ENCODE results near the gene PAX4. TPM values are rescaled to one million over a fixed set of nuclear protein-coding genes. Genes with fewer than 3 reads are reported as not detected.

Gene PAX4
- total and polyA plus RNA-seq, 8 donors = 0.09 to 0.42 (median 0.21) TPM; not detected in 5

DNA sequence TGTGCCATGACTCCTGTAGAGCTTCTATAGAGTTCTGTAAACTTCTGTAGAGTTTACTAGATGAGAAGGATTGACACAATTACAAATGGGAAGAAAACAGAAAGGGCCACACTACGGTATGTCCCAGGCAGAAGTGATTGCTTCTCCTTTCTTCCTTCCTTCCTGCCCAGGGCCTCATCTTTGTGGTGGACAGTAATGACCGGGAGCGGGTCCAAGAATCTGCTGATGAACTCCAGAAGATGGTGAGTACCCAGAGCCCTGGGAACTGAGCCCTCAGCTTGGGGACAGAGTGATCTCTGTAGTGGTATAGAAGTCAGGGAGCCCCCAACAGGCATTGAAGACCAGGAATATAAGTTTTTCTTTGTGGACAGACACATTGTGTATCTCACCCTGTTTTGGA lies 28.0 kb downstream of the PAX4 start:
- Histone ChIP-seq H3K36me3 (peaks cover 4 to 20% (median 10%) of the 10 kb centered on the region in 3 donors), H3K9me3 (no peaks in the 10 kb centered on the region), H3K4me3 (peak overlapping the region in 3 of 4 donors; percentile 92 to 100 (median 96)), H3K27ac (peak overlapping the region in 3 of 4 donors; percentile 93 to 98 (median 93)), H3K4me1 (peaks cover 17 to 43% (median 28%) of the 10 kb centered on the region in 3 donors), H3K27me3 (no peaks in the 10 kb centered on the region)
- ATAC-seq = no peak
- TF ChIP-seq, protein P1, sequence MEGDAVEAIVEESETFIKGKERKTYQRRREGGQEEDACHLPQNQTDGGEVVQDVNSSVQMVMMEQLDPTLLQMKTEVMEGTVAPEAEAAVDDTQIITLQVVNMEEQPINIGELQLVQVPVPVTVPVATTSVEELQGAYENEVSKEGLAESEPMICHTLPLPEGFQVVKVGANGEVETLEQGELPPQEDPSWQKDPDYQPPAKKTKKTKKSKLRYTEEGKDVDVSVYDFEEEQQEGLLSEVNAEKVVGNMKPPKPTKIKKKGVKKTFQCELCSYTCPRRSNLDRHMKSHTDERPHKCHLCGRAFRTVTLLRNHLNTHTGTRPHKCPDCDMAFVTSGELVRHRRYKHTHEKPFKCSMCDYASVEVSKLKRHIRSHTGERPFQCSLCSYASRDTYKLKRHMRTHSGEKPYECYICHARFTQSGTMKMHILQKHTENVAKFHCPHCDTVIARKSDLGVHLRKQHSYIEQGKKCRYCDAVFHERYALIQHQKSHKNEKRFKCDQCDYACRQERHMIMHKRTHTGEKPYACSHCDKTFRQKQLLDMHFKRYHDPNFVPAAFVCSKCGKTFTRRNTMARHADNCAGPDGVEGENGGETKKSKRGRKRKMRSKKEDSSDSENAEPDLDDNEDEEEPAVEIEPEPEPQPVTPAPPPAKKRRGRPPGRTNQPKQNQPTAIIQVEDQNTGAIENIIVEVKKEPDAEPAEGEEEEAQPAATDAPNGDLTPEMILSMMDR (IDR thresholded peaks at IDR 0.05) = no peak
- intact Hi-C loops (cut with DNase I) = loop anchor here in 1 of 3 donors (5.0 kb wide), 1 partner anchor 203 kb away; no protein-coding TSS in a partner anchor
- FAIRE-seq = no peak
- peak in 1 of 6 donors; percentile 24 for DNase-seq
- WGBS, 2 donors = 61 to 73% methylated on average over 3 of the region's 3 CpGs

DNA sequence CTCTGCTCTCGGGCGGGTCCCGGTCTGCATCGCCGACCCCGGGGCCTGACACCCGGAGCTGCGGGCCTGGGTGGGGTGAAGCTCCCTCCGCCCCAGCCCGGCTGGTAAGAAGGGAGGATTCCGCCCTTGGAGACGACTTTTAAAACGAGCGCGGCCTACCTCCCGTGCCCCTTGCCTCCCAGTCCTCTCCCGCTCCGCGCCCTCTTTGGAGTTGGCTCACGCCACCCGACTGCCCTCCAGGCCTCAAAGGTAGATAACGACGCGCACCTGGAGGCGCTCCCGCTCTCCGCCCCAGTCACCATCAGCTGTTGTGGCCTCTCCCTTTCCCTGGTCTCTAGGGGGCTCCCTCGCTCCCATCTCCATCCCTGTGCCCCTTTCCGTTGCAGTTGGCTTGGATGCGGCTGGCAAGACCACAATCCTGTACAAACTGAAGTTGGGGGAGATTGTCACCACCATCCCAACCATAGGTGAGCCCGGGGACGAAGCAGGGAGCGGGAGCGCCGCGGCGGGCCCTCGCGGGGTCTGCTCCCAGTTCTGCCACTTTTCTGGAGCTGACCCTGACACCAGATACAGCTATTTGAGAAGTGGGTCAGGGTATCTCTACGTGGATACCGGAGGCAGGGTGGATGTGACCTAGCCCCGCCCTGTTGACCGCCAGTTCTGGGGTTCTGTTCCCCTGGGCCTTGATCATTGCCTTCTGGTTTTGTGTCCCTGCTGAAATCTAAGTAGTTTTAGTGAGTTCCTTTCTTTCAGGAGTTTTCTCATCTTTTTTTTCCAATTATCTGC lies 29.1 kb downstream of the PAX4 start:
- FAIRE-seq = no peak
- H3K4me1 ChIP-seq = peaks cover 19 to 37% (median 22%) of the 10 kb centered on the region in 3 donors
- peak; percentile 76 to 93 (median 86) for DNase-seq
- H3K36me3 ChIP-seq = peaks cover 4 to 20% (median 10%) of the 10 kb centered on the region in 3 donors
- no peaks in the 10 kb centered on the region for H3K9me3 ChIP-seq
- ATAC-seq = peak; percentile 55 to 73 (median 68)
- peak overlapping the region; percentile 64 to 100 (median 94) for H3K4me3 ChIP-seq
- intact Hi-C loops (cut with DNase I) = loop anchor here in 1 of 3 donors (5.0 kb wide), 1 partner anchor 202 kb away; no protein-coding TSS in a partner anchor
- H3K27me3 ChIP-seq = no peaks in the 10 kb centered on the region
- WGBS, 2 donors = 2% methylated on average over 38 to 43 of the region's 43 CpGs
- TF ChIP-seq, protein P1 (IDR thresholded peaks at IDR 0.05) = no peak
- H3K27ac ChIP-seq = peak overlapping the region; percentile 93 to 98 (median 96)

DNA sequence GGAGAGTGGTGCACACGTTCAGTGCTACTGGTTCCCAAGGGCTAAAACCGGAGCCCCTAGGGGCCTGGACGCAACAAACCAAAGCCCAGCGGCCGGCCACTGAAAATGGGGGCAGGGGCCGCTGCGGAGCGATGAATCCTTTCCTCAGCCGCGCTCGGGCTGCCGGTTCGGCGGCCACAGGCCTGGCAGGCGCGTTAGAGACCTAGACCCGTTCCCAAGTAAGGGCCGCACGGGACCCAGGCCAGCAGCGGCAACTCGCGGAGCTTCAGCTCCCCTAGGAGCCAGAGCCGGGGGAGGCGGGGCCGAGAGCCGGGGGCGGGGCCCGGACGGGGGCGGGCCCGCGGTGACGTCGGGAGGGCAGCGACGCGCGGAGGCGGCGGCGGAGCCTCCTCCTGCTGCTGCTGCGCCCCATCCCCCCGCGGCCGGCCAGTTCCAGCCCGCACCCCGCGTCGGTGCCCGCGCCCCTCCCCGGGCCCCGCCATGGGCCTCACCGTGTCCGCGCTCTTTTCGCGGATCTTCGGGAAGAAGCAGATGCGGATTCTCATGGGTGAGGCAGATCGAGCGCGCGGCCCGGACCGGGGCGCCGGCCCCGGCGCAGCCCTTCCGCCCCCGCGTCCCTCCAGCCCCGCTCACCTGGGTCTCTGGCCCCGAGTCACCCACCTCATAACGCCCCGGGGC lies 29.8 kb downstream of the PAX4 start, which contains the start of gene ARF5:
TSS of gene ARF5 (plus strand) at position 393 of the 678 bp plus-strand sequence. CDS start at position 481, 88 bp downstream.
- H3K4me3 ChIP-seq = peak within 1 kb of the TSS; percentile 64 to 100 (median 94)
- no peaks in the 10 kb centered on the region for H3K27me3 ChIP-seq
- H3K36me3 ChIP-seq = peaks cover 4 to 20% (median 10%) of the 10 kb centered on the region in 3 donors
- peak; percentile 86 to 92 (median 88) for ATAC-seq
- H3K9me3 ChIP-seq = no peaks in the 10 kb centered on the region
- WGBS, 2 donors = 0 to 1% methylated on average over 68 to 77 of the region's 77 CpGs
- TF ChIP-seq, protein P1 (IDR thresholded peaks at IDR 0.05) = no peak
- H3K27ac ChIP-seq = peak within 1 kb of the TSS; percentile 93 to 98 (median 96)
- FAIRE-seq = no peak
- peaks cover 23 to 41% (median 26%) of the 10 kb centered on the region in 3 donors for H3K4me1 ChIP-seq
- peak; percentile 89 to 98 (median 95) for DNase-seq
- intact Hi-C loops (cut with DNase I) = loop anchor here in 1 of 3 donors (5.0 kb wide), 1 partner anchor 201 kb away; no protein-coding TSS in a partner anchor

DNA sequence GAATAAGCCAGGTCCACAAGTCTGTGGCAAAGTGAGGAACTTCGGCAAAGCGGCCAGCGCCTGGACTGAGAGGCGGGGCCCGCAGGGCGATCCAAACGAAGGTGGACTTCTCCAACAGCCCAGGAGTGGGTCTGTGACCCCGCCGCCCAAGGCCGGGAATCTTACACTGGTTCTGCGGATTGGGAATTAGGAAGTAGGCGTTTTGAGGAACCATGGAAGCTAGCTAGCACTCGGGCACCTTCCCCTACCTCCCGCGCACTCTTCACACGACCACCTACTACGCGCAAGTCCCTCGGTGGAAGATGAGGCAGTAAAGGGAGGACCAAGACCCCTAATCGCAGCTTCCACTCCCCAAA lies 30.3 kb downstream of the PAX4 start:
- FAIRE-seq (no peak), ATAC-seq (peak; percentile 4 to 12 (median 10)), DNase-seq (peak in 5 of 6 donors; percentile 34 to 79 (median 58))
- Histone ChIP-seq H3K36me3 (peaks cover 4 to 20% (median 10%) of the 10 kb centered on the region in 3 donors), H3K27me3 (no peaks in the 10 kb centered on the region), H3K27ac (peak overlapping the region; percentile 93 to 98 (median 96)), H3K4me3 (peak overlapping the region; percentile 38 to 100 (median 94)), H3K4me1 (peaks cover 22 to 39% (median 23%) of the 10 kb centered on the region in 3 donors), H3K9me3 (no peaks in the 10 kb centered on the region)
- intact Hi-C loops (cut with DNase I) = loop anchor here in 1 of 3 donors (5.0 kb wide), 1 partner anchor 200 kb away; no protein-coding TSS in a partner anchor
- TF ChIP-seq, protein P1 (IDR thresholded peaks at IDR 0.05) = no peak
- 24 to 29% methylated on average over 20 of the region's 20 CpGs for WGBS, 2 donors

Measured in pancreas (tissue), 10 donors.